K562 (cell line): ENCODE results near the gene ACER1. TPM values are rescaled to one million over a fixed set of nuclear protein-coding genes. Genes with fewer than 3 reads are reported as not detected.

Source experiments
- C11orf30 ChIP-seq: fragments of 450-650 bp; IDR thresholded peaks from 2 replicates; pipeline ENCODE4 v1.6.1; 2016; ENCODE audit warnings: low read depth, mild to moderate bottlenecking
- CHD4 ChIP-seq: fragments of 200-600 bp; sonication (generic); IDR thresholded peaks from 3 replicates; pipeline ENCODE4 v1.6.1; 2012; ENCODE audit warnings: low read depth, mild to moderate bottlenecking, mixed read lengths, low read length, inconsistent platforms; ENCODE audit not compliant: insufficient read depth, insufficient replicate concordance, poor library complexity, severe bottlenecking
- EGR1 ChIP-seq: fragments of 450-650 bp; conservative IDR thresholded peaks from 2 replicates; pipeline ENCODE4 v1.6.1; 2017; ENCODE audit warnings: mild to moderate bottlenecking
- FOXP1 ChIP-seq: sonication (generic); formaldehyde crosslinking; IDR thresholded peaks from 2 replicates; pipeline ENCODE4 v1.8.0; 2022; ENCODE audit warnings: mild to moderate bottlenecking, missing genetic modification reagents
- HDAC8 ChIP-seq: fragments of 450-650 bp; IDR thresholded peaks from 2 replicates; pipeline ENCODE4 v1.6.1; 2016; ENCODE audit warnings: mild to moderate bottlenecking, missing genetic modification characterization, moderate library complexity, missing compliant biosample characterization
- HNRNPUL1 ChIP-seq: fragments of 200-400 bp; formaldehyde crosslinking; IDR thresholded peaks from 2 replicates; pipeline ENCODE4 v1.6.1; 2017; ENCODE audit warnings: low read length
- MCM7 ChIP-seq, 2 experiments: fragments of 450-650 bp; IDR thresholded peaks; 2 replicates each; pipeline ENCODE4 v1.6.1; 2016 to 2018
- NEUROD1 ChIP-seq: fragments of 150-350 bp; IDR thresholded peaks from 2 replicates; pipeline ENCODE4 v1.6.1; 2014; ENCODE audit warnings: borderline replicate concordance, low read length, low read depth; ENCODE audit not compliant: partially characterized antibody
- POLR2H ChIP-seq: IDR thresholded peaks from 2 replicates; pipeline ENCODE4 v1.6.1; 2016; ENCODE audit warnings: missing genetic modification characterization, low read depth, mild to moderate bottlenecking, control low read depth, missing compliant biosample characterization, moderate library complexity
- RBBP5 ChIP-seq: fragments of 200-600 bp; sonication (generic); IDR thresholded peaks from 2 replicates; pipeline ENCODE4 v1.6.1; 2012; ENCODE audit warnings: borderline replicate concordance, mild to moderate bottlenecking, low read length, control low read depth, inconsistent platforms; ENCODE audit not compliant: insufficient read depth, poor library complexity, severe bottlenecking
- RBM25 ChIP-seq: fragments of 200-400 bp; formaldehyde crosslinking; IDR thresholded peaks from 2 replicates; pipeline ENCODE4 v1.6.1; 2018; ENCODE audit warnings: low read length, low read depth, moderate library complexity; ENCODE audit not compliant: severe bottlenecking
- SMARCA4 ChIP-seq: fragments of 450-650 bp; IDR thresholded peaks from 2 replicates; pipeline ENCODE4 v1.6.1; 2016
- SMARCC2 ChIP-seq: fragments of 450-650 bp; IDR thresholded peaks from 2 replicates; pipeline ENCODE4 v1.6.1; 2017; ENCODE audit warnings: antibody characterized with exemption, moderate library complexity, mild to moderate bottlenecking, low read depth
- TAF7 ChIP-seq: fragments of 450-650 bp; IDR thresholded peaks from 2 replicates; pipeline ENCODE4 v1.6.1; 2016; ENCODE audit warnings: missing genetic modification characterization, missing compliant biosample characterization
- TBP ChIP-seq: optimal IDR thresholded peaks from 2 replicates; pipeline ENCODE3; 2011; ENCODE audit warnings: low read depth, low read length, improper control_type of control experiment
- ZNF174 ChIP-seq: fragments of 250-450 bp; sonication (Bioruptor Pico); IDR thresholded peaks from 2 replicates; pipeline ENCODE4 v1.4.0; 2020; ENCODE audit warnings: mild to moderate bottlenecking
- ZNF324 ChIP-seq: fragments of 250-450 bp; sonication (Bioruptor Pico); IDR thresholded peaks from 2 replicates; pipeline ENCODE4 v1.4.0; 2020; ENCODE audit warnings: mild to moderate bottlenecking
- ZNF766 ChIP-seq: fragments of 200-800 bp; sonication (Bioruptor generic); conservative IDR thresholded peaks from 2 replicates; pipeline ENCODE4 v1.6.1; 2016; ENCODE audit warnings: missing genetic modification characterization, missing compliant biosample characterization
- polyA plus RNA-seq, 8 experiments: library from polyadenylated mRNA; depleted of rRNA in 4 of 8; stranded (reverse) in 5 of 8; unstranded in 3 of 8; fragments of >200 nt; fragmentation: Nextera tagmentation in 2 of 8; fragmentation: Illumina TruSeq in 1 of 8; extraction: Ambion mirVana in 2 of 8; extraction: Trizol in 1 of 8; gene quantifications; 2 replicates each; pipeline versions ENCODE4 v1.2.1 to v1.2.3, GENCODE V29; 2011 to 2014; ENCODE audit warnings: inconsistent platforms in 1 of 8, missing spikeins in 1 of 8
- total RNA-seq, 7 experiments: library from RNA; depleted of rRNA in 6 of 7; stranded (reverse); fragments of >200 nt in 6 of 7; fragmentation: Illumina TruSeq in 2 of 7; extraction: Trizol in 2 of 7; gene quantifications; 2 replicates each; pipeline versions ENCODE4 v1.2.1 to v1.2.3, GENCODE V29; 2011 to 2021; ENCODE audit warnings: low replicate concordance in 1 of 7
- TF ChIP-seq, protein P1 (sequence below): fragments of 450-650 bp; formaldehyde crosslinking; IDR thresholded peaks from 2 replicates; pipeline ENCODE4 v1.4.0; 2022; ENCODE audit warnings: missing genetic modification characterization
- TF ChIP-seq, protein P2 (sequence below): sonication (generic); formaldehyde crosslinking; IDR thresholded peaks from 2 replicates; pipeline ENCODE4 v1.8.0; 2022; ENCODE audit warnings: mild to moderate bottlenecking, missing genetic modification reagents
- TF ChIP-seq, protein P3 (sequence below): sonication (generic); formaldehyde crosslinking; IDR thresholded peaks from 2 replicates; pipeline ENCODE4 v1.9.0; 2022; ENCODE audit warnings: mild to moderate bottlenecking, missing genetic modification reagents
- TF ChIP-seq, protein P4 (sequence below): fragments of 250-450 bp; sonication (Bioruptor Pico); IDR thresholded peaks from 2 replicates; pipeline ENCODE4 v1.5.0; 2021
- TF ChIP-seq, protein P5 (sequence below): fragments of 250-450 bp; sonication (Bioruptor Pico); IDR thresholded peaks from 2 replicates; pipeline ENCODE4 v1.5.0; 2021
- TF ChIP-seq, protein P6 (sequence below): fragments of 250-450 bp; sonication (Bioruptor Pico); IDR thresholded peaks from 2 replicates; pipeline ENCODE4 v1.8.0; 2022; ENCODE audit warnings: moderate library complexity, mild to moderate bottlenecking, inconsistent platforms

The ACER1 gene
- total and polyA plus RNA-seq, 9 of the 15 experiments (the other 6 are each of a cell fraction or from before 2014, with no cell fraction given) = not detected

DNA sequence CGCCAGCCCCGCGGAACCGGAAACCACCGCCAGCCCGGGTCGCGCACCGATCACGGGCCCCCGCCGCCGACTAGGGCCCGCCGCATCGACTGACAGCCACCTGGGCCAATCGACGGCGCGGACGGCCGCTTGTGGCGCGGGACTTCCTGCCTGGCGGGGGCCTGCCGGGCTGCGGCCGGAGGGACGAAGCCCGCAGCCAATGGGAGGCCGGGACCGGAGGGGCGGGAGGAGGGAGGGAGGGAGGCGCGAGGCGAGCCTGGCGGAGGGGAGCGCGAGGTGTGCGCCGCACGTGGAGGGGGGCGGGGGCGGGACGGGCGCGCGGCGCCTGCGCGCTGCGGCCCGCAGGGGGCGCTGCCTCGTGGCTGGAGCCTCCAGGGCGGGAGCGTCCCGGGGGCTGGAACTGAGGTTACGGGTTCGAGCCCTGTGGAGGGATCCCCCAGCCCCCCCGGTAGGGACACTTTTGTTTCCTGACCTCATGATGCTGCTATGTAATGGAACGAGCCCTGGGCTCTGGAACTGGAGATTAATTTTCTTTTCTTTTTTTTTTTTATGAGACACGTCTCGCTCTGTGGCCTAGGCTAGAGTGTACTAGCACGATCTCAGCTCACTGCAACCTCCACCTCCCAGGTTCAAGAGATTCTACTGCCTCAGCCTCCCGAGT is 53.4 kb downstream of the ACER1 start, which contains the start of gene MLLT1 (continued):
- TF ChIP-seq TBP (peak; percentile 25), RBBP5 (peak; percentile 39), MCM7 (IDR thresholded peaks at IDR 0.05) (no peak), EGR1 (peak; percentile 60), SMARCC2 (no peak), FOXP1 (CRISPR knock-in tag) (no peak), ZNF174 (CRISPR knock-in tag) (no peak), CHD4 (peak; percentile 94), ZNF324 (CRISPR knock-in tag) (no peak), C11orf30 (no peak), POLR2H (tag) (no peak), HDAC8 (tag) (no peak), HNRNPUL1 (no peak), RBM25 (peak; percentile 100), TAF7 (tag) (no peak), NEUROD1 (peak; percentile 84), SMARCA4 (no peak), ZNF766 (CRISPR knock-in tag) (no peak)
- TF ChIP-seq, protein P1, sequence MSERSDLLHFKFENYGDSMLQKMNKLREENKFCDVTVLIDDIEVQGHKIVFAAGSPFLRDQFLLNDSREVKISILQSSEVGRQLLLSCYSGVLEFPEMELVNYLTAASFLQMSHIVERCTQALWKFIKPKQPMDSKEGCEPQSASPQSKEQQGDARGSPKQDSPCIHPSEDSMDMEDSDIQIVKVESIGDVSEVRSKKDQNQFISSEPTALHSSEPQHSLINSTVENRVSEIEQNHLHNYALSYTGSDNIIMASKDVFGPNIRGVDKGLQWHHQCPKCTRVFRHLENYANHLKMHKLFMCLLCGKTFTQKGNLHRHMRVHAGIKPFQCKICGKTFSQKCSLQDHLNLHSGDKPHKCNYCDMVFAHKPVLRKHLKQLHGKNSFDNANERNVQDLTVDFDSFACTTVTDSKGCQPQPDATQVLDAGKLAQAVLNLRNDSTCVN = no peak
- TF ChIP-seq, protein P2, sequence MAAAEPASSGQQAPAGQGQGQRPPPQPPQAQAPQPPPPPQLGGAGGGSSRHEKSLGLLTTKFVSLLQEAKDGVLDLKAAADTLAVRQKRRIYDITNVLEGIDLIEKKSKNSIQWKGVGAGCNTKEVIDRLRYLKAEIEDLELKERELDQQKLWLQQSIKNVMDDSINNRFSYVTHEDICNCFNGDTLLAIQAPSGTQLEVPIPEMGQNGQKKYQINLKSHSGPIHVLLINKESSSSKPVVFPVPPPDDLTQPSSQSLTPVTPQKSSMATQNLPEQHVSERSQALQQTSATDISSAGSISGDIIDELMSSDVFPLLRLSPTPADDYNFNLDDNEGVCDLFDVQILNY (CRISPR knock-in tag) = no peak
- TF ChIP-seq, protein P3, sequence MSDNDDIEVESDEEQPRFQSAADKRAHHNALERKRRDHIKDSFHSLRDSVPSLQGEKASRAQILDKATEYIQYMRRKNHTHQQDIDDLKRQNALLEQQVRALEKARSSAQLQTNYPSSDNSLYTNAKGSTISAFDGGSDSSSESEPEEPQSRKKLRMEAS (CRISPR knock-in tag) = peak; percentile 61
- TF ChIP-seq, protein P4, sequence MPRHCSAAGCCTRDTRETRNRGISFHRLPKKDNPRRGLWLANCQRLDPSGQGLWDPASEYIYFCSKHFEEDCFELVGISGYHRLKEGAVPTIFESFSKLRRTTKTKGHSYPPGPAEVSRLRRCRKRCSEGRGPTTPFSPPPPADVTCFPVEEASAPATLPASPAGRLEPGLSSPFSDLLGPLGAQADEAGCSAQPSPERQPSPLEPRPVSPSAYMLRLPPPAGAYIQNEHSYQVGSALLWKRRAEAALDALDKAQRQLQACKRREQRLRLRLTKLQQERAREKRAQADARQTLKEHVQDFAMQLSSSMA (CRISPR knock-in tag) = no peak
- TF ChIP-seq, protein P5, sequence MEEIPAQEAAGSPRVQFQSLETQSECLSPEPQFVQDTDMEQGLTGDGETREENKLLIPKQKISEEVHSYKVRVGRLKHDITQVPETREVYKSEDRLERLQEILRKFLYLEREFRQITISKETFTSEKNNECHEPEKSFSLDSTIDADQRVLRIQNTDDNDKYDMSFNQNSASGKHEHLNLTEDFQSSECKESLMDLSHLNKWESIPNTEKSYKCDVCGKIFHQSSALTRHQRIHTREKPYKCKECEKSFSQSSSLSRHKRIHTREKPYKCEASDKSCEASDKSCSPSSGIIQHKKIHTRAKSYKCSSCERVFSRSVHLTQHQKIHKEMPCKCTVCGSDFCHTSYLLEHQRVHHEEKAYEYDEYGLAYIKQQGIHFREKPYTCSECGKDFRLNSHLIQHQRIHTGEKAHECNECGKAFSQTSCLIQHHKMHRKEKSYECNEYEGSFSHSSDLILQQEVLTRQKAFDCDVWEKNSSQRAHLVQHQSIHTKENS (CRISPR knock-in tag) = no peak
- TF ChIP-seq, protein P6, sequence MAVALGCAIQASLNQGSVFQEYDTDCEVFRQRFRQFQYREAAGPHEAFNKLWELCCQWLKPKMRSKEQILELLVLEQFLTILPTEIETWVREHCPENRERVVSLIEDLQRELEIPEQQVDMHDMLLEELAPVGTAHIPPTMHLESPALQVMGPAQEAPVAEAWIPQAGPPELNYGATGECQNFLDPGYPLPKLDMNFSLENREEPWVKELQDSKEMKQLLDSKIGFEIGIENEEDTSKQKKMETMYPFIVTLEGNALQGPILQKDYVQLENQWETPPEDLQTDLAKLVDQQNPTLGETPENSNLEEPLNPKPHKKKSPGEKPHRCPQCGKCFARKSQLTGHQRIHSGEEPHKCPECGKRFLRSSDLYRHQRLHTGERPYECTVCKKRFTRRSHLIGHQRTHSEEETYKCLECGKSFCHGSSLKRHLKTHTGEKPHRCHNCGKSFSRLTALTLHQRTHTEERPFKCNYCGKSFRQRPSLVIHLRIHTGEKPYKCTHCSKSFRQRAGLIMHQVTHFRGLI (CRISPR knock-in tag) = no peak
